HuH-7 (cell line): Measurements from ENCODE around the gene ZNF845.
"Not testable (repeated sequence)": the region's sequence is repeated elsewhere in the genome, so short reads cannot be mapped to it uniquely, and the experiment has no call there.

Source experiments
- DNase-seq: peaks from one replicate; pipeline ENCODE4 v3.0.0; 2011; ENCODE audit warnings: low spot score

The ZNF845 gene

DNA sequence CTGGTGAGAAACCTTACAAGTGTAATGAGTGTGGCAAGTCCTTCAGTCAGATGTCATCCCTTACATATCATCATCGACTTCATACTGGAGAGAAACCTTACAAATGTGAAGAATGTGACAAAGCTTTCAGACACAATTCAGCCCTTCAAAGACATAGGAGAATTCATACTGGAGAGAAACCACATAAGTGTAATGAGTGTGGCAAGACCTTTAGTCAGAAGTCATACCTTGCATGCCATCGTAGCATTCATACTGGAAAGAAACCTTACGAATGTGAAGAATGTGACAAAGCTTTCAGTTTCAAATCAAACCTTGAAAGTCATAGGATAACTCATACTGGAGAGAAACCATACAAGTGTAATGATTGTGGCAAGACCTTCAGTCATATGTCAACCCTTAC lies 47.8 kb downstream of the ZNF845 start:
- DNase-seq: no peak

DNA sequence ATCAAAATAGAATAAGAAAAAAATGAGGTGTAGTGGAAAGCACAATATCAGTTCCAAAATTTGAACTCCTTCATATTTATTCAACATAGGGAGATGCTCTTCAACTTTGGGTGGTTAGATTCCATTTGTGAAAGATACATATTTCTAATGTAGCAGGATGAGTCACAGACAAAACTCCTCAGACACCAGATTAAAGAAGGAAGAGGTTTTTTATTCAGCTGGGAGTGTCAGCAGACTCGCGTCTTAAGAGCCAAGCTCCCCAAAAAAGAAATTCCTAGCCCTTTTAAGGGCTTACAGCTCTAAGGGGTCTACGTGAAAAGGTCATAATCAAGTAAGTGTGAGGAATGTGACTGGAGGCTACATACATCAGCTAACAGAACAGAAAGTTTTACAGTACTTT lies 54.6 kb downstream of the ZNF845 start:
- no peak for DNase-seq

DNA sequence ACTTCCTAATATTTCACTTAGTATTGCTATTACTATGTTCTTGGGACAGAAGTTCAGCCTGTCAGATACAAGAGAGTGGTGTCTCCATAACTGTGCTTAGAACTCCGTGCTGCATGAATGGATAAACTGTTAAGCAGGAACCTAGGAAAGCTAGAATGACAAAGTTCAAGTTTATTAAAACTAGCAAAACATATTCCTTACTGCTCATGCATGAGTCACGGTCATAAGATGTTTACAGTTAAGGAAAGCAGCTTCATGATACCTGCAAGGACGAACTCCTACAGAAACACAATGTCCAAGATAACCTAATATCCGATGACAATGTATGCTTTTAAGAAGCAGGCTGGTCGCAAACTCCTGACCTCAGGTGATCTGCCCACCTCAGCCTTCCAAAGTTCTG lies 55.4 kb downstream of the ZNF845 start:
- no peak for DNase-seq

DNA sequence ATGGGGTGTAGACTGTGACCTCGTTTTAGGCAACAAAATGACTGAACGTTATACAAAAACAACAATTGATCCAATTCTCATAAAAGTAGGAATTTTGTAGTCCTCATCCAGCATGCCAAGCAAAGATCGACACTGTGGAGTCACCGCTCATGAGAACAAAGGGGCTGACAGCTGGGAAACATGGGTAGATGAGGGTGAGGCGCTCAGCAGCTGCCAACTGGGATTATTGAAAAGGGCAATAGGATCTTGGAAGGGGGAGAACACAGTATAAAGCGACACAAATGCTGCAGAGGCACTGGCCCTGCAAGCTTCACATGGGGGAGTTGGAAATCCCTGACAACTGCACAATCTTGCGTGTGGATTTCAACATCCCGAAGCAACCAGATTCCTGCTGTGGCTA lies 56.0 kb downstream of the ZNF845 start:
- DNase-seq: no peak

DNA sequence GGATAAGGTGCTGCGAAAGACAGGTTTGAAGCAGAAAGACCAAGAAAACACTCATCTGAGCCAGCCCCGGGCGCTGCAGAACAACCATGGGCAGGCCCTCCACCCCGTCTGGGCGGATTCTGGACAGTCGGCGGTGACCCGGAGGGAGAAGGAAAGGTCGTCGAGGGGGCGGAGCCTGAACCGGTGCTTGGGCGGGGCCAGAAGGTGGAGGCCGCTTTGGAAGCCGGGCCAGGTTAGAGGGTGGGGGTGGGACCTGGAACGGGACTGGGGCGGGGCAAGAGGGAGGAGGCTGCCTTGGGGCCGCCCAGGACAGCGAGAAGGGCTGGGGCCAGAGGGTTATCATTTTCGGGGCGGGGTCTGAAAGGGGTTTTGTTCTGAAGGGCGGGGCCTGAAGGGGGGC lies 56.4 kb downstream of the ZNF845 start:
- DNase-seq: no peak

DNA sequence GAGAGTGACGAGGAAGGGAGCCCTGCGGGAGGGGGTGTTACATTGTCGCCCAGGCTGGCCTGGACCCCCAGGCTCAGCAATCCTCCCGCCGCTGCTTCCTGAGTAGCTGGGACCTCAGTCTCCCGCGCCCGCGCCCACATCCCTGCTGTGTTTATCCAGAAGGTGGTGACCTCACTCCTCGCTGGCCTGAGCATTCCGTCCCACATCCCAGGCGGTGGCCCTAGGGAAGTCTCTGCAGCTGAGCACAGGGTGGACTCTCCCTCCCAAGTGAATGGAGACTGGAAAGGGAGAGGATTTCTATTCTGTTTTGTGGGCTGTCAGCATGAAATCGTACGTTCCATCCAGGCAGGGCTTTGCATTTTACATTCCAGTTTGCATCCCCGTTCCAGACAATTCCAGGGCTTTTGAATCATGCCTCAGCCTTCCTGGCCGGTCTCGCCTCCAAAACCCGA lies 61.0 kb downstream of the ZNF845 start:
- peak; percentile 31 for DNase-seq

DNA sequence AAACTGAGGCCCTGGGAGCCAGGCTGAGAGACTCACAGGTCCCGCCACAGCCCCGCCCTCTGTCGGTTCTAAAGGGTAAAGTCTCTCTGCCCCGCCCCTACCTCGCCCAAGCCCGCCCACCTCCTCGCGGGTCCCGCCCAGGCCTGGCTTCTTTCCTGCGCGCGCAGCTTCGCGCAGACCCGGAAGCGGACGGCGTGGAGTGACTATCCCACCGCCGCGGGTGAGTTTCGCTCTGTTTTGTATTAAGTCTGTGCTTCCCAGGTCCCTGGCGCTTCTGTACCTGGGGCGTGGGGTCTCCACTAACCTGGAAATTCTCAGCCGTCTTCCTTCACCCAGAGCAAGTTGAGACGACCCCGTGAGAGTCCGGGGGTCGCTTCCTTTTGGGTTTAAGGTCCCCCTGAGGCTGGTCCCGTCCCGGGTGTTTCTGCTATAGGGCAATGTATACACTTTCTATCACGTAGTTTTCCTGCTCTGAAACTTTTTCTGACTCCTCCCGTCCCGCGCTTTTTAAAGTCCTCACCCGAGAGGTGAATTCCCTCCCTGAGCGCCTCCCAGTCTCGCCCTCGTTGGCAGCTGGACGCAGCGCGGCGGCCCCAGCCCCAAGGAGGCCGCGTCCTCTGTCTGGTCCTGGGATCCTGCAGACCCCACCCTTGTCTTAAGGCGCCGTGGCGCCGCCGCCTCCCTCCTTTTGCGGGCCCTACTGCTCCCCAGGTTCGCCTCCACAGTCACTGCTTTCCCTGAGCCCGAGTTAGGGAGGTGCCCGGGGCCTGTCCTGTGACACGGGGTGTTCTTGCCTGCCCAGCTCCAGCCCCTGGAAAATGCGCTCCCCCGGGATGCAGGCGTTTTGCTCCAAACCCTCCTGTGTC lies 61.7 kb downstream of the ZNF845 start, which contains the start of gene ZNF765:
Gene ZNF765 (plus strand): TSS at position 176 of the 866 bp plus-strand sequence. CDS start 2,867 bp downstream, outside the sequence.
- DNase-seq: peak; percentile 74

DNA sequence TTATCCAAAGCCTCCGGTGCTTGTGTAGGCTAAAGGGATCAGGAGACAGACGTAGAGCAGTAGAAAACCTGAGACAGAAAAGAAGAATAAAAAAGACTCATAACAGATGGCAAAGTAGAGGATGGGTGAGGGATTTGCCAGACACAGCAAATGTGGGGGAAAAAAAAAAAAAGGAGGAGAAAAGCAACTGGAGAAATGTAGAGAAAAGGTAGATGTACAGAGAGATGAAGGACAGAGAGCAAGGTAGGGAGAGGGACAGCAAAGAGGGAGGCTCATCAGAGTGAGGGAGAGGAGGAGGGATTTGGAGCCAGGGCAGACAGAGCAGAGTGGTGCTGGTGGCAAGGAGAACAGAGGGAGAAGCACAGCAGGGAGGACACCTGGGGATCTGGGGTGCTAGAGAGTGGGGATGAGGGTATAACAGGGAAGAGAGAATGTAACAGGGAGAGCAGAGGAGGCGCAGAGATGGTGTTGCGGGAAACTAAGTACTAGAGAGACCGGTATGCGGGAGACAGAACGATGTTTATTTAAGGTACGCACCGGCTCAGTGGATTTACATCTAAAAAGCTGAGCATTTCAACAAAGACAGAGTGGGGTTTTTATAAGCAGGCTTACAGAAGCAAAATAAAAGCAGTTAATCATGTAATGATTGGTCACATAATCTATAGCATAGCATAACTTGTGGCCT lies 62.4 kb downstream of the ZNF845 start:
- not testable (repeated sequence) for DNase-seq

DNA sequence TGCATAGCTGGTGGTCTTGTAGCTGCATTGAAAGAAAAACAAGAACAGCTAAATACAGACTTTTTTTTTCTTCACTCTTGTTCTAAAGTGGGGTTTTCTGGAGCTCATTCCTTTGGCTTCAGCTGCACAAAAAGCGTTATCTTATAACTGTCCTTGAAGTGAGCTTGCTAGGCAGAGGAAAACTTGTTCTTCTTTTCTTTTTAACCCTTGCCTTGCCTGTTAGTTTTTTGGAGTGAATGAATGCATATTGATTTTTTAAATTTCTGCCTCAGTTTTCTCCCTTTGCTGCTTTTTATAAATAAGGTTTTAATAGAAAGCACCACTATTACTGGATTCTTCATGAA lies 62.9 kb downstream of the ZNF845 start:
- DNase-seq: no peak

DNA sequence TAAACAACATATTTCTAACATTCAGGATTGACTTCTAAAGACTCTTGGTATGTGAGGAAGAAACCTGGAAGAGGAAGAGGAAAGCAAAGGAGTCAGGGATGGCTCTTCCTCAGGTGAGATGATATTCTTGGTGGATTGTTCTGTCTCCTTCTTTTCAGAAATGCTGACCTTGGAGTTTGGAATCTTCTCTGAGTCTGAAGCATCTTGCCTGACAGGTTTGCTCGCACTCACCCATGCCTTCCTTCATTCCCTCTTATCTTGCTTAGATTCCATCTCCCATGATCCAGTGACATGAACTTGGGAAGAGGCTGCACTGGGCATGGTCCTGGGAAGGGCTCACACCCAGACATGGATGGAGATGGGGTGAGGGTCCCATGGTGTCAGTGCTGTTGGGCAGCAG lies 64.4 kb downstream of the ZNF845 start:
- DNase-seq: not testable (repeated sequence)
